NCI-H146 (cell line): ENCODE data around the gene RTN4.
A peak's percentile ranks its signal among the peaks of the same experiment; 100 is the strongest.

ENCODE experiments used
- DNase-seq: peaks from one replicate; lab custom pipeline; 2025; lab: John Stamatoyannopoulos, UW

Gene RTN4

GRCh38 chr2:54967759-54968365 is 82.4 kb downstream of the RTN4 start:
- no peak for DNase-seq

GRCh38 chr2:54967269-54967668 is 83.0 kb downstream of the RTN4 start:
- no peak for DNase-seq

GRCh38 chr2:54966837-54967236 is 83.4 kb downstream of the RTN4 start:
- DNase-seq = peak; percentile 45

GRCh38 chr2:54966165-54966832 is 84.0 kb downstream of the RTN4 start:
- peak; percentile 18 for DNase-seq

- DNase-seq = no peak
Measured at GRCh38 chr2:54965425-54965824, 84.8 kb downstream of the RTN4 start.

GRCh38 chr2:54964816-54965215 is 85.4 kb downstream of the RTN4 start:
- no peak for DNase-seq

GRCh38 chr2:54964271-54964670 is 86.0 kb downstream of the RTN4 start:
- no peak for DNase-seq

GRCh38 chr2:54963476-54963875 is 86.8 kb downstream of the RTN4 start:
- DNase-seq = no peak

GRCh38 chr2:54962935-54963440 is 87.3 kb downstream of the RTN4 start:
- DNase-seq = no peak

- no peak for DNase-seq
Measured at GRCh38 chr2:54962511-54962910, 87.7 kb downstream of the RTN4 start.

GRCh38 chr2:54960164-54960563 is 90.1 kb downstream of the RTN4 start:
- DNase-seq = no peak

GRCh38 chr2:54958717-54959371 is 91.4 kb downstream of the RTN4 start:
- no peak for DNase-seq

GRCh38 chr2:54957321-54957999 is 92.8 kb downstream of the RTN4 start:
- DNase-seq = peak; percentile 19

GRCh38 chr2:54956111-54956627 is 94.1 kb downstream of the RTN4 start:
- DNase-seq = no peak

- no peak for DNase-seq
Measured at GRCh38 chr2:54955358-54956110, 94.7 kb downstream of the RTN4 start.

- DNase-seq = no peak
Measured at GRCh38 chr2:54954705-54955357, 95.4 kb downstream of the RTN4 start.

- DNase-seq = no peak
Measured at GRCh38 chr2:54954158-54954557, 96.1 kb downstream of the RTN4 start.

- no peak for DNase-seq
Measured at GRCh38 chr2:54952978-54953456, 97.2 kb downstream of the RTN4 start.

- DNase-seq = no peak
Measured at GRCh38 chr2:54952425-54952824, 97.8 kb downstream of the RTN4 start.

GRCh38 chr2:54950811-54951210 is 99.4 kb downstream of the RTN4 start:
- DNase-seq = no peak

GRCh38 chr2:54949431-54949830 is 100.8 kb downstream of the RTN4 start:
- DNase-seq = no peak
